HEK293T (cell line): Measurements from ENCODE around the gene ADGRL3.

Experiments used
- CTCF ChIA-PET: fragments of 350-600 bp; formaldehyde crosslinking; extraction: SDS; loops from one replicate; lab custom pipeline; 2021; ENCODE audit warnings: antibody characterized with exemption, inconsistent platforms; lab: Yijun Ruan, JAX
- POLR2A ChIA-PET: fragments of 350-600 bp; formaldehyde crosslinking; extraction: SDS; loops from one replicate; lab custom pipeline; 2020; ENCODE audit warnings: antibody characterized with exemption, inconsistent platforms; lab: Yijun Ruan, JAX
- DNase-seq: peaks from one replicate; pipeline ENCODE4 v3.0.0; 2012; ENCODE audit warnings: mixed read lengths; ENCODE audit errors: extremely low spot score
- ARNT ChIP-seq: fragments of 450-650 bp; IDR thresholded peaks from 2 replicates; pipeline ENCODE4 v1.6.1; 2017; ENCODE audit warnings: mild to moderate bottlenecking
- BHLHE40 ChIP-seq: fragments of 450-650 bp; IDR thresholded peaks from 2 replicates; pipeline ENCODE4 v1.6.1; 2016; ENCODE audit warnings: mild to moderate bottlenecking, moderate library complexity, borderline replicate concordance
- FOXA1 ChIP-seq: fragments of 450-650 bp; IDR thresholded peaks from 2 replicates; pipeline ENCODE4 v1.6.1; 2016; ENCODE audit warnings: mild to moderate bottlenecking
- FOXK2 ChIP-seq: fragments of 450-650 bp; IDR thresholded peaks from 2 replicates; pipeline ENCODE4 v1.6.1; 2016; ENCODE audit warnings: mild to moderate bottlenecking
- HDGF ChIP-seq: fragments of 450-650 bp; IDR thresholded peaks from 2 replicates; pipeline ENCODE4 v1.6.1; 2017; ENCODE audit warnings: antibody characterized with exemption, borderline replicate concordance
- L3MBTL2 ChIP-seq: fragments of 450-650 bp; conservative IDR thresholded peaks from 2 replicates; pipeline ENCODE4 v1.6.1; 2016; ENCODE audit warnings: mild to moderate bottlenecking
- NFRKB ChIP-seq: fragments of 450-650 bp; IDR thresholded peaks from 2 replicates; pipeline ENCODE4 v1.6.1; 2016; ENCODE audit warnings: mild to moderate bottlenecking, moderate library complexity
- SP1 ChIP-seq: fragments of 450-650 bp; IDR thresholded peaks from 2 replicates; pipeline ENCODE4 v1.6.1; 2017
- SUZ12 ChIP-seq: fragments of 450-650 bp; IDR thresholded peaks from 2 replicates; pipeline ENCODE4 v1.6.1; 2016; ENCODE audit warnings: mild to moderate bottlenecking
- TARDBP ChIP-seq: fragments of 450-650 bp; IDR thresholded peaks from 2 replicates; pipeline ENCODE4 v1.6.1; 2016
- ZNF384 ChIP-seq: fragments of 450-650 bp; IDR thresholded peaks from 2 replicates; pipeline ENCODE4 v1.6.1; 2016
- TF ChIP-seq, protein P1 (sequence below): fragments of 450-650 bp; IDR thresholded peaks from 2 replicates; pipeline ENCODE4 v1.6.1; 2016

Gene ADGRL3

DNA sequence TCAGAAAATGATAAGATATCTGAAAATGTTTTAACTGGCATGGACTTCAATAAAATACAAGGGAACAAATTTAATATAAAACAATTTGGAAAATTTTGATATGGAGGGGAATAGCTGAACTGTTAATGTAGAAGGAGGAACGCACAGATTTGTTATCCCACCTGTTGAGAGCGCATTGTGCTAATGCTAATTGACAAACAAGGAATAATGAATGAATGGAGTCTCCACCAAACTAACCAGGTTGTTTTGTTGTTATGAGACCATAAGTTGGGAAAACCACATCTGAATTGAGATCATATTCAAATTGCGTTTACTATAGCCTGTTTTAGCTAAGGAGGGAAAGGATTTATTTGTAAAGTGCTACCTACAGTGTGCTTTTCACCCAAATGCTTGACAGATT lies 195.6 kb downstream of the ADGRL3 start:
- POLR2A ChIA-PET = no interaction called here
- no peak for DNase-seq
- CTCF ChIA-PET = no interaction called here
- TF ChIP-seq NFRKB = no peak
- no peak for TF ChIP-seq ARNT
- TF ChIP-seq BHLHE40 = no peak
- TF ChIP-seq FOXK2 = no peak
- TF ChIP-seq, protein P1, sequence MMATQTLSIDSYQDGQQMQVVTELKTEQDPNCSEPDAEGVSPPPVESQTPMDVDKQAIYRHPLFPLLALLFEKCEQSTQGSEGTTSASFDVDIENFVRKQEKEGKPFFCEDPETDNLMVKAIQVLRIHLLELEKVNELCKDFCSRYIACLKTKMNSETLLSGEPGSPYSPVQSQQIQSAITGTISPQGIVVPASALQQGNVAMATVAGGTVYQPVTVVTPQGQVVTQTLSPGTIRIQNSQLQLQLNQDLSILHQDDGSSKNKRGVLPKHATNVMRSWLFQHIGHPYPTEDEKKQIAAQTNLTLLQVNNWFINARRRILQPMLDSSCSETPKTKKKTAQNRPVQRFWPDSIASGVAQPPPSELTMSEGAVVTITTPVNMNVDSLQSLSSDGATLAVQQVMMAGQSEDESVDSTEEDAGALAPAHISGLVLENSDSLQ = no peak
- no peak for TF ChIP-seq ZNF384

DNA sequence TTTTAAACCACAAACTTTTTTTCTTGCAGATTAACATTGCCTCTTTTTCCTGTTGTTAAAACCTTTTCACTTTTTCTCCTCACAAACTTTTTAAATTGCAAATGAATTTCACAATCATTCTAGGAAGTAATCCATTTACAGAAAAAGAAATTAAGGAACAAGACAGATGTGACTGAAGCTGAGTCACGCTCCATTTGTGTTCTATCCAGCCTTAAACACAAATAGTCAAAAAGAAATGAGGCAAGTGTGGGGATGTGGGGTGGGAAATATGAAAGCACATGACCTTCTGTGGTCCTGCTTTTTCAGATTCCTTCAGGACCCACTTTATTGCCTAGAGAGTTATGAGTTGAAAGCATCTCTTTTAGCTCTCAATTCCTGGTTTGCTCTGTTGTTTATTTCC lies 197.0 kb downstream of the ADGRL3 start:
- TF ChIP-seq, protein P1 = no peak
- no peak for TF ChIP-seq L3MBTL2
- POLR2A ChIA-PET = no interaction called here
- DNase-seq = no peak
- CTCF ChIA-PET = no interaction called here

DNA sequence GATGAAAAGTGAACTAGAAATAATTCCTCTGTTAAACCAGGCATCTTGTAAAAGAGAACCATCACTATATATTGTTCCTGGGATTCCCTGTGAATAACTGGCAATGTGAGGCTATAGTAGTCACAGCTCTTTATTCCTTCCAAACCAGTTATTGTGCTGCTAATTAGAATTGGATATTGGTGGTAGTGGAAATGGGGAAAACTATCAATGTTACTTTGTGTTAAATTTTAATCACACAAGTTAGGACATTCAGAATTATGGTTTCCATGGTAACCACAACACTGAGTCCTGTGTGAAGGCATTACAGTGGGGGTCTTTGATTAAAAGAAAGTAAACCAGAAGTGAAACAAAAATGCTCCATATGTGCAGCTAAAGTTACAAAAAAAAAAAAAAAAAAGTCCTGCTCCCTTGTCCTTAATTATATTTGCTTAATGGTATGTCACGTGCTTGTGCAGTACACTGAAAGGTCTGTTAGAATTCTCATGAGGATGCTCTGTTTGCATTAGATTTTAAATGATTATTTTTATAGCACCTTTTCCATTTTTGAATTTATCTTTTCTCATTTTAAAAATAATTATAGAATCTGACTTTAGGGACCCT lies 200.4 kb downstream of the ADGRL3 start:
- DNase-seq = no peak
- POLR2A ChIA-PET = no interaction called here
- CTCF ChIA-PET = no interaction called here
- TF ChIP-seq ZNF384 (peak; percentile 64), FOXK2 (no peak)

DNA sequence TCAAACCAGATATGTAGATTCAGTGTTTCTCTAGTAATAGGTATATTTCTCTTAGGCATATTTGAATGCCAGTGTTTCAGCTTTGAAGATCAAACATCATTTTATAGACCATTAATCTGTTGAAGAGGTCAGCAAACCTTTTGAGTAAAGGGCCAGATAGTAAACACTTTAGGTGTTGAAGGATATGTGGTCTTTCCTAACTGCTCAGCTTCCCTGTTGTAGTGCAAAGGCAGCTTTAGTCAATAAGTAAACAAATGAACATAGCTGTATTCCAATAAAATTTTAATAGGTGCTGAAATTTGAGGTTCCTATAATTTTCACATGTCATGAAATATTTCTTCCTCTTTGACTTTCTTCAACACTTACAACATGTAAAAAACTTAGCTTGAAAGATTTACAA lies 201.6 kb downstream of the ADGRL3 start:
- ChIA-PET POLR2A (interaction anchor here (0.7 kb wide), 1 partner anchor 202 kb away, joined by 3 read pairs; the partner anchor contains the start of gene ADGRL3), CTCF (no interaction called here)
- DNase-seq = no peak
- TF ChIP-seq ARNT (peak; percentile 46; the same call in 1 of the 2 replicates), TARDBP (no peak), FOXA1 (peak; percentile 56; the same call in 1 of the 2 replicates), BHLHE40 (no peak), HDGF (no peak)
- TF ChIP-seq, protein P1 = peak; percentile 52

DNA sequence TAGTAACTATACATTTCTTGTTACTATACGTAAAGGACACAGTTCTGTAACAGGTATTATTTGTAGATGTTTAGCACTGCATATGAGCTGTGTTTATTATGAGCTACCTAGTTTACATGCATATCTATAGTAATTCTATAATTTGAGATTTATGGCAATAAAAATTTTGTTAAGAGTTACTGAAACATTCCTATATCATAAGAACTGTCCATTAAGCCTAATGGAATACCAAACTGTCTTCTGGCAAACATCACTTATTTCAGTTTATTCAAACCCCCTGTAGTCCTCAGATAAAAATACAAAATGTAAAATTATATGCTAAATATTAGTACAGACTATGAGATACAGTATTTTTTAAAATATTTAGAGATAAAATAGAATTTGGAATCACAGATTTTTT lies 205.2 kb downstream of the ADGRL3 start:
- POLR2A ChIA-PET = interaction anchor here (1.4 kb wide), 1 partner anchor 205 kb away, joined by 4 read pairs; the partner anchor contains the start of gene ADGRL3
- CTCF ChIA-PET = no interaction called here
- DNase-seq = no peak
- no peak for TF ChIP-seq BHLHE40
- no peak for TF ChIP-seq FOXK2
- no peak for TF ChIP-seq FOXA1
- no peak for TF ChIP-seq L3MBTL2
- no peak for TF ChIP-seq TARDBP
- no peak for TF ChIP-seq ZNF384
- no peak for TF ChIP-seq ARNT
- no peak for TF ChIP-seq SP1
- TF ChIP-seq, protein P1 = no peak

DNA sequence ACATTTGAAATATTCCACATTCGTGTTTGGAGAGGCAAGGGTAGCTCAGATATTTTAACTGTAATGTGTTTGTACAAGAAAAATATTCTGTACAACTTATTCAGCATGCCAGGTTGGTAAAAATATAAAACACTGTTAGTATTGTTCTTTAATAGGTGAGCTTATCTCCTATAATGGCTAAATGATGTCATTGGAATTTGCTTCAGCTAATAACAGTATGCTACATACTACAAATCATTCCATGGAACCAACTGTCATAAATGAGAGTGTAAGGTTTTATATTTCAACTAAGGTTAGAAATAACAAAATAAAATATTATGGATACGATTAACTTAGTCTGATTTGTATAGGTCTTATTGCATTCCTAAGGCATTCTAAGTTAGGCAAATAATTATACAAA lies 206.6 kb downstream of the ADGRL3 start:
- ChIA-PET POLR2A (interaction anchor here (1.4 kb wide), 1 partner anchor 207 kb away, joined by 4 read pairs; the partner anchor contains the start of gene ADGRL3), CTCF (no interaction called here)
- TF ChIP-seq SUZ12 = no peak
- TF ChIP-seq TARDBP = no peak
- TF ChIP-seq, protein P1 = peak; percentile 69
- TF ChIP-seq FOXK2 = no peak
- TF ChIP-seq ZNF384 = no peak
- TF ChIP-seq HDGF = no peak
- TF ChIP-seq SP1 = no peak
- no peak for DNase-seq
